Activated naive CD8-positive, alpha-beta T cell (primary cell): ENCODE results near the gene FHIP1A.

Source experiments
- H3K27ac Mint-ChIP-seq: one replicate; pipeline ENCODE4 v1.8.0; 2021; ENCODE audit warnings: mixed read lengths
- H3K27me3 Mint-ChIP-seq: one replicate; pipeline ENCODE4 v1.8.0; 2021; ENCODE audit warnings: mixed read lengths
- H3K36me3 Mint-ChIP-seq: one replicate; pipeline ENCODE4 v1.8.0; 2021; ENCODE audit warnings: mixed read lengths
- H3K4me1 Mint-ChIP-seq: one replicate; pipeline ENCODE4 v1.8.0; 2021; ENCODE audit warnings: low read depth, mixed read lengths
- H3K4me3 Mint-ChIP-seq: one replicate; pipeline ENCODE4 v1.8.0; 2021; ENCODE audit warnings: mild to moderate bottlenecking, mixed read lengths
- H3K9me3 Mint-ChIP-seq: one replicate; pipeline ENCODE4 v1.8.0; 2021; ENCODE audit warnings: low read depth, mixed read lengths

The FHIP1A gene

DNA sequence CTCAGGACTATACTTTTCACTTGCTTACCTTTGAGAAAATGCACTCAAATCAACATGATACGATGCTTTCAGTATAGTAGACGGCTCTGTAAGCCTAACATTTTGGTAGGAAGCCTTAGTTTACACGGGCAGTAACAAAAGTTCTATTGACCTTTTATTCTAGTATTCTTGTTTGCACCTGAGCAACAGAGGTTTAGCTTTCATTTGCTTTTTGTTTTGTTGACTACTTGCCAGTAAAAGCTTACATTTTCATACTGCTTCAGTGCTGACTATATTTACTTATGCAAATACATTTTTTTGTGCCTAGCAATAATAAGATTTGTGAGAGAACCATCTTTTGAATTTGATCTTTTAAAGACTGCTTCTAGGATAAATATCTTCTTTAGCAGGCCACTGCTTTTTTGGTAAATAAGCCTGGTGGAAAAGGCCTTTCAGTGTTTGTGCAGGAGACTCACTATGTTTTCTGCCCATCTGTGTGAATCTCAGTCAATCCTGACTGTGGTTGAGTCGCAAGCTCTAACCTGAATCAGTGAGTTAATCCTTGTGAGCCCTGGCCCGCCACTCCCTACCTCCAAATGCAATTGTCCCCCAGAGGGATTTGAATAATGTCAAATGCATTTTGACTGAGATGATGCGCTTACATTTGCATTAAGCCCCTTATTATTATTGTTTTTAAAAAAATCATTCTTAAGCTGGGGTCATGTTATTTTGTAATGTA is 21.9 kb downstream of the FHIP1A start:
- Mint-ChIP-seq H3K4me1 (no peaks in the 10 kb centered on the region), H3K4me3 (no peak overlapping the region), H3K36me3 (no peaks in the 10 kb centered on the region), H3K27ac (no peak overlapping the region), H3K9me3 (no peaks in the 10 kb centered on the region), H3K27me3 (peaks cover 5% of the 10 kb centered on the region)

DNA sequence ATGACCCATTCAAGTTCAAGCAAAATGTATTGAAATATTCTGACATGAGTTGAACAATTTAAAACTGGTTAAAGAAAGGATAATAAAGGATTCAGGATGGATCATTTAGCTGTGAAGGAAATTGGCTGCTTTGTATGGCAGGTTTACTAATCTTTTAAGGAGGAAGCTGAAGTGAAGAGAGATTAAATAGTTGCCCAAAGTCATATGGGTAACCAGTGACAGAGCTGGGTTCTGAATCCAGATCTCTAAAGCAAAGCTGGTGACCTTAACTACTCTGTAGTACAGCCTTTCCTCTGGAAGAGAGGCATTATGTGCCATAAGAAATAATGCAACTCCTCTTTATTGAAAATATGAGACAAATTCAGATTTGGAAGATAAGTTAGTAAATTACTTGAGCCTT is 22.8 kb downstream of the FHIP1A start:
- H3K4me3 Mint-ChIP-seq: no peak overlapping the region
- no peak overlapping the region for H3K27ac Mint-ChIP-seq
- H3K4me1 Mint-ChIP-seq: no peaks in the 10 kb centered on the region
- peaks cover 7% of the 10 kb centered on the region for H3K27me3 Mint-ChIP-seq
- H3K36me3 Mint-ChIP-seq: no peaks in the 10 kb centered on the region
- H3K9me3 Mint-ChIP-seq: no peaks in the 10 kb centered on the region

DNA sequence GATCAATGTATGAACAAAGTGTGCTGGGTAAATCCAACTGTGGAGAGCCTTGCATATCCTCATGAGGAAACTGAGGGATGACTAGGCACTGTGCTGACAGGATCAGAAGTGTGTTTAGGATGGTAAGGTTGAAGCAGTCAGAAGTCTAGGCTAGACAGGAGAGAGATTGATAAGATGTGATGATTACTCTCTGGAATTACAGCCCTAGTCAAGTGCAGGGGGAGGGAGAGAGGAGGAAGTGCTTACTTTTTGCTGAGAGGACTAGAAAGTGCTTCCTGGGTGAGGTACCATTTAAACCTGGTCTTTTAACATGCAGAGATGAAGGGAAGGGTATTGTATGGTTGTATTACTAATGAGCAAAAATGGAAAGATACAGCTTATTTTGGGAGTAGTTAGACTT is 23.7 kb downstream of the FHIP1A start:
- Mint-ChIP-seq H3K4me3 (no peak overlapping the region), H3K36me3 (no peaks in the 10 kb centered on the region), H3K27me3 (peaks cover 8% of the 10 kb centered on the region), H3K27ac (no peak overlapping the region), H3K9me3 (no peaks in the 10 kb centered on the region), H3K4me1 (no peaks in the 10 kb centered on the region)

DNA sequence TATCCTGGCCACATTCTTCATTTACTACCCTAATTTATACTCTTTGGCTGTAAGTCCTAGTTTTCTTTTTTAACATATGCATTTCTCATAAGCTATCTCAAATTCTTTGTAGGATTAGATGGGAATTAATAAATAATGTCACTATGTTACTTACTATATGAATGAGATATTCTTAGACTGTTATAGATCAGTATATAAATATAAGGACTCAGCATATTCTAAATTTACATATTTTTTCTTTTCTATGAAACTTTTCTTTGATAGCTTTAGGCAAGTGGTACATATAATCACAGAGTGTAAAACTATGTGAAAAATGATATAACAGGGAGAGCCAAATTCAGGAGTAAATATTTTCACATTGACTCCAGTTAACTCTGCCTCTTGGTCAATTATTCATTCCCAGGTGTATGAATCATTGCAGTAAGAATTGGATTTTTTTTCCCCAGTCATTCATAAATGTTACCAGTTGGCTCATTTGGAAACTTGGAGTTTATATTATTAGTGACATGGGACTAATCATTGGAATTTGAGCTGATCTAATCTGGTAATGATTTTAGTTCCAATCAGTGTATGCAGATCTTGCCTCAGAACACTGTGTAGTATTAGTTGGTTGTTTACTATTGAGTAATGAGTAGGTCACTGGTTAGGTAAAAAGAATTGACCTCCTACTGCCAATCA is 25.3 kb downstream of the FHIP1A start:
- peaks cover 3% of the 10 kb centered on the region for H3K27me3 Mint-ChIP-seq
- no peaks in the 10 kb centered on the region for H3K4me1 Mint-ChIP-seq
- H3K9me3 Mint-ChIP-seq: no peaks in the 10 kb centered on the region
- no peak overlapping the region for H3K27ac Mint-ChIP-seq
- H3K36me3 Mint-ChIP-seq: no peaks in the 10 kb centered on the region
- H3K4me3 Mint-ChIP-seq: no peak overlapping the region

DNA sequence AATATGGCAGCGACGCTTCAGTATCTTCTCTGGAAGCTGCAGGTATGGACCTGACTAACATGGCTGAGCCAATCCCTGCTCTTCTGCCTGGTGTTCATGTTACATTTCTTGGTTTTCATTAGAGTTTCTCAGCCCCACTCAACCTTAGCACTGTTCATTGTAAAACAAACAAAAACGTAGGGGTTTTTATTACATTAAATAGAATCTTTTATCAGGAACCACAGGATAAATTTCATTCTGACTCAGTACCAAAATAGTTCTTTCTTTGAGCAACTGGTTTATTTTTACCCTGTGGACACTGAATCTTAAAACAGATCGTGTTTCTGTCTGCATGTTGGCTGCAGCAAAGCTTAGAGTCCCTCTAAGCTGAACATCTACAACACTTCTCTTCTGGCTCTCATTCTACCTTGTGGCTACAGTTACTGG is 27.1 kb downstream of the FHIP1A start:
- Mint-ChIP-seq H3K9me3 (no peaks in the 10 kb centered on the region), H3K27ac (no peak overlapping the region), H3K27me3 (peaks cover 5% of the 10 kb centered on the region), H3K4me1 (no peaks in the 10 kb centered on the region), H3K4me3 (no peak overlapping the region), H3K36me3 (no peaks in the 10 kb centered on the region)

DNA sequence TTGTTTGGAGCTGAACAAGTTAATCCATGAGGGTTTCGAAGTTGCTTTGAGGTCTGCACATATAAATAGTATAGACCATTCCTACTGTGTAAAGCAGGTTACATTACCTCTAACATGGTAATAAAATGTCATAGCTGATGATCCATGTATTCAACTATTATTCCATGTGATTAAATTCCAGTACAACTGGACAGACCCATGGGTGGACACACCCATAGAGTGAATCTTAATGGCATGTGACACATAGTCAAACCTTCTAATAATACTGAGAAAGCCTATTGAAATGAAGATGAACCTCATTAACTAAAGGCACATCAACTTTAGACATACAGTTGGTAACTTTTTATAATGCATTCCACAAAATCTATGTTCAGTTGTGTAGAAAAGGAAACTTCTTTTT is 28.5 kb downstream of the FHIP1A start:
- Mint-ChIP-seq H3K4me3 (no peak overlapping the region), H3K27ac (no peak overlapping the region), H3K4me1 (no peaks in the 10 kb centered on the region), H3K36me3 (no peaks in the 10 kb centered on the region), H3K27me3 (peaks cover 6% of the 10 kb centered on the region), H3K9me3 (no peaks in the 10 kb centered on the region)

DNA sequence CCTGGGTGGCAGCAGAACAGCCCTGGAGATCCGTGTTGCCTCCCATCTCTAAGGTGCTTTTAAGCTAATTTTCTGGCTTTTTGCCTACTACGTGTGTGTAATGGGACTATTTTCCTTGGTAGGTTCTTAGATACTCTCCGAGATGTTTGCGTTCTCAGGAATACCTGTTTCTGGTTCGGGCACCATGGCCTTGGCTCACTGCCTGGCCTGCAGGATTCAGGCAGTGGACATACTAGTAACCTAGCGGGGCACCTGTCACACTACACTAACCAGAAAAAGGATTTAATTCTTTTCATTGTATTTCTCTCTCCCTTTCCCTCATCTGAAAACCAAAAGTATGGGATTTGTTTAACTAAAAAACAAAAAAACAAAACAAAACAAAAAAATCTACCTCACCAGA is 29.2 kb downstream of the FHIP1A start:
- Mint-ChIP-seq H3K27me3 (peaks cover 7% of the 10 kb centered on the region), H3K36me3 (no peaks in the 10 kb centered on the region), H3K4me1 (no peaks in the 10 kb centered on the region), H3K4me3 (no peak overlapping the region), H3K9me3 (no peaks in the 10 kb centered on the region), H3K27ac (no peak overlapping the region)

DNA sequence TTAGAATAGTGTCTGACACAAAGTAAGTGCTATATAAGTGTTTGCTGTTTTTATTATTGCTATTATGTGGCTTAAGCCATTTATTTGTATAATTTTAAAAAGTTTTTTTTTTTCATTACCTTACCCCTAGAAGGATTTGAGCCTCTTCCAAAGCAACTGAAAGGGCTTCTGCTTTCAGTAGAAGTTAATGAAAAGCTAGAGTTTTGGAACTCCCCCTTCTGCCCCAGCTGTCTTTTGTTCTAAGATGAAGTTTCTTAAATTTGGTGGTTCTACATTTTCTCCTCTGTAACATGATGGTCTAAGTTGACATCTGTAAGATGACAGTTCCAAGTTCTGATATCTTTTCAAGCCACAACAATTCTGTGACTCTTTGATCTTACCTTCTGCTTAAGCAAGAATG is 30.3 kb downstream of the FHIP1A start:
- Mint-ChIP-seq H3K27ac (no peak overlapping the region), H3K9me3 (no peaks in the 10 kb centered on the region), H3K36me3 (no peaks in the 10 kb centered on the region), H3K4me3 (no peak overlapping the region), H3K27me3 (peaks cover 7% of the 10 kb centered on the region), H3K4me1 (no peaks in the 10 kb centered on the region)

DNA sequence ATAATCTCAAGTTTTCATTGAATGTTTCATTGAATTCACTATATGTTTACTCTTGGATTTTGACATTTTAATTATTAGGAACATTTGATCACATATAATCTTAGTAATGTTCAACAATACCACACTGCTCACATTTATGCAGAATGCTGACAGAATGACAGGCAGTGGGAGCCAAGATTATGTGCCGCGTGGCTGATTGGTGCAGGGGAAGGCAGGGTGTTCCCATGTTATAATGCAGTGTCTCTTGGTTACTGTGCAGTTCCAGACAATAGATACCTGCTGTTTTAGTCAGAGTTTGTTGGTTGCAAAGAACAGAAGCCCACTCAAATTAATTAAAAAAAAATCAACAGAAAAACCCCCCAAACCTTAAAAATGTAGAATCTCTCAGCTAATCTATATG is 33.0 kb downstream of the FHIP1A start:
- Mint-ChIP-seq H3K4me1 (no peaks in the 10 kb centered on the region), H3K4me3 (no peak overlapping the region), H3K27ac (no peak overlapping the region), H3K27me3 (peaks cover 7% of the 10 kb centered on the region), H3K36me3 (no peaks in the 10 kb centered on the region), H3K9me3 (no peaks in the 10 kb centered on the region)

DNA sequence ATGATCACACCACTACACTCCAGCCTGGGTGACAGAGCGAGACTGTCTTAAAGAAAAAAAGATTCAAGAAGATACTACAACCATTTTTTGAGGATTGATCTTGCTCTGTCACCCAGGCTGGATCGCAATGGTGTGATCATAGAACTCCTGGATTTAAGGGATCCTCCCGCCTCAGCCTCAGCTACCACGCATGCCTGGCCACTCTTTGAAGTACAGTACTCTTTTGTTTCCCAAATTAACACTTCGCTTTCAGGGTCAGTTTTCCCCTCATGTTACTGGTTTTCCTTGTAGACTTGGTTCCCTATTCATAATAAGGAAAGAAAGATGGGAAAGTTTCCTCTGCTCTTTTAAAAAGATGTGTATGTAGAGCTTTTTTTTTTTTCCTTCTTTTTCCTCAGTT is 34.3 kb downstream of the FHIP1A start:
- H3K27ac Mint-ChIP-seq: no peak overlapping the region
- H3K4me3 Mint-ChIP-seq: no peak overlapping the region
- peaks cover 7% of the 10 kb centered on the region for H3K27me3 Mint-ChIP-seq
- no peaks in the 10 kb centered on the region for H3K9me3 Mint-ChIP-seq
- no peaks in the 10 kb centered on the region for H3K36me3 Mint-ChIP-seq
- no peaks in the 10 kb centered on the region for H3K4me1 Mint-ChIP-seq

DNA sequence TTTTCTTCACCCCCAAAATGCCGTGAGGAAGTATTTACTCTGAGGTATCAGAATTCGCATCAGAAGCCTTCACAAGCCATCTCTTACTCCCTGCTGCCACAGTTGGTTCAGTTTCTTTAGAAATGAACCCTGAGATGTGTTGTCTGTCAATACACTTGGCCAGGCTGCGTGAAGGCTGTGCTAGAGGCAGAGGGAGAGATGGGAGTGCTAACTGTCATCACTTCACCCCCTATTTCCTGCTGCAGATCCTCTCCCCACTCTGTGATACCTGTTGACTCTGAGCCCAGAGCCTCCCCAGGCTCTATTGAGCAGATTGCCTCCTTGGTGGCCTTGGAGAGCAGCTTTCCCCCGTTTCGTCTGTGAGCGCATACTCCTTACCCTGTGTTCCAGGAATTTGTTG is 34.8 kb downstream of the FHIP1A start:
- Mint-ChIP-seq H3K36me3 (no peaks in the 10 kb centered on the region), H3K27me3 (peaks cover 7% of the 10 kb centered on the region), H3K9me3 (no peaks in the 10 kb centered on the region), H3K4me3 (no peak overlapping the region), H3K4me1 (no peaks in the 10 kb centered on the region), H3K27ac (no peak overlapping the region)

DNA sequence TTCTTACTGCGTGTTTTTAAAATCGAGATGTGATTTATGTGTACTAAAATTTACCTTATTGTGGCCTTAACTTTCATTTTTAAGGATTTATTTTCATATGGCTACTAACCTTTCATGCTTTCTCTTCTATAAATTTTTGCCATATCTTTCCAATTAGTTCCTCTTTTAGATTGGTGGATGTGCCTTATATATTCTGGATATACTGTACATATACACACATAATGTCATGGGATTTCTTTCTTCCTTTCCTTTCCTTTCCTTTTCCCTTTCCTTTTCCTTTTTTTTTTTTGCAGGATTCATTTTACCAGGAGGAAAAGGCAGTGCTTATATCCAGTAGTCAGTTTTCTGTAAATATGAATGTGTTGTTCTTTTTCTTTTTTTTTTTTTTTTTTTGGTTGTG is 37.2 kb downstream of the FHIP1A start:
- H3K36me3 Mint-ChIP-seq: no peaks in the 10 kb centered on the region
- H3K9me3 Mint-ChIP-seq: no peaks in the 10 kb centered on the region
- no peak overlapping the region for H3K4me3 Mint-ChIP-seq
- peaks cover 5% of the 10 kb centered on the region for H3K27me3 Mint-ChIP-seq
- H3K27ac Mint-ChIP-seq: no peak overlapping the region
- H3K4me1 Mint-ChIP-seq: no peaks in the 10 kb centered on the region

DNA sequence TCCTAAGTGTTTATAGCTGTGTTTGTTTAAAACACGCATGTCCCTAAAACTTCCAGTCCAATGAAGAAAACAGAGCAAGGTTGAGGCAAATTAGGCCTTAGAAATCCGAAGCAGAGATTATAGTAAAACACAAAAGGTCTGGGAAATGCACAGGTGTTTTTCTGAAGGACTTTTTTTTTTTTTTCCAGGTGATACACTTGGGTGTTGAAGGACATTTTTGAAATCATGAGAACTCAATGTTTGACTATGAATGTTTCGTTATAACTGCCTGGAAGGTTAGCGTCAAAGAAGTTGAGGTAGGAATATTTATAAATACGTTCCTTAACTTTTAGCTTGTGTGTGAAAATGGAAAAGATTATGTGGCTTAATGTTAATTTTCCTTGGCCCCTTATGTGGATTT is 45.5 kb downstream of the FHIP1A start:
- Mint-ChIP-seq H3K36me3 (no peaks in the 10 kb centered on the region), H3K27me3 (peaks cover 1% of the 10 kb centered on the region), H3K4me3 (no peak overlapping the region), H3K4me1 (no peaks in the 10 kb centered on the region), H3K27ac (no peak overlapping the region), H3K9me3 (no peaks in the 10 kb centered on the region)

DNA sequence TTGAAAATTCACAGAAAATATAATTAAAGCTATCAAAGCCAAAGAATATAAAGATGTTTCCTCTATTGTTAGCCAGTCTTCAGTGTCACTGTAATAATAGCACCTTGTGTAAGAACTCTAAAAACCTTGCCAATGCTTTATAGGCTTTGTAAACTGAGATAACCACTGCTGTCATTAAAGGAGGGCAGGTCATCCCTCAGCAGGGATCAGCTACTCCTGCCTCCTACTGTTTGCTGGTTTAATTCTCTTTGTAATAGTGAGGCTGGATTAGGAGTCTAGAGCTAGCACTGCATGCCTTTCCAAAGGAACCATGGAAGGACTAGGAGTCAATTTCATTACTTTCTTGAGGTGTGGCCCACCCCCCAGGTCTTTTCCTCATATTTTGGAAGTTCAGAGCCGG is 46.2 kb downstream of the FHIP1A start:
- no peaks in the 10 kb centered on the region for H3K9me3 Mint-ChIP-seq
- H3K4me1 Mint-ChIP-seq: no peaks in the 10 kb centered on the region
- no peaks in the 10 kb centered on the region for H3K36me3 Mint-ChIP-seq
- peaks cover 3% of the 10 kb centered on the region for H3K27me3 Mint-ChIP-seq
- H3K27ac Mint-ChIP-seq: no peak overlapping the region
- no peak overlapping the region for H3K4me3 Mint-ChIP-seq

DNA sequence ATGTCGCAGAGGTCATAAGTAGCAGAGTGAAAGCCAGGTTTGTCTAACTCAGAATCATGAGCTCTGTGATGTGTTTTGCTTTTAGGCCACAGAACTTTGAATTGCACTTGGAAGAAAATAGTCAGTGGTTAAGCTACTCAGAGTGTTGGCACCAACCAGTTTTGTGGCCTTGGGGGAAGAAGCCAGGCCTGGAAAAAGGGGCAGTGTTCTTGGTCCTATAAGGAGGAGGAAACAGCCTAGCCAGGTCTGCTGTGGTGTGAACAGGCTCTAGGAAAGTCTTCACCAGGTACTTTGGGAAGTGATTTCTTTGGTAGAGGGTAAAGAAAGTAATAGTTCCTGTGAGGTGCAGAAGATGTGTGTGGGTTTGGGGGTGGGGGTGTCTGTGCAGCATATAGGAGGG is 49.2 kb downstream of the FHIP1A start:
- no peaks in the 10 kb centered on the region for H3K4me1 Mint-ChIP-seq
- no peaks in the 10 kb centered on the region for H3K9me3 Mint-ChIP-seq
- no peaks in the 10 kb centered on the region for H3K36me3 Mint-ChIP-seq
- no peak overlapping the region for H3K27ac Mint-ChIP-seq
- H3K27me3 Mint-ChIP-seq: peaks cover 4% of the 10 kb centered on the region
- H3K4me3 Mint-ChIP-seq: no peak overlapping the region
